NCI-H1694 (cell line): ENCODE data around the gene EIF4G1.
"Not testable (repeated sequence)": the region's sequence is repeated elsewhere in the genome, so short reads cannot be mapped to it uniquely, and the experiment has no call there.

Experiments used
- DNase-seq: peaks from one replicate; lab custom pipeline; 2025; lab: John Stamatoyannopoulos, UW

Gene EIF4G1, protein sequence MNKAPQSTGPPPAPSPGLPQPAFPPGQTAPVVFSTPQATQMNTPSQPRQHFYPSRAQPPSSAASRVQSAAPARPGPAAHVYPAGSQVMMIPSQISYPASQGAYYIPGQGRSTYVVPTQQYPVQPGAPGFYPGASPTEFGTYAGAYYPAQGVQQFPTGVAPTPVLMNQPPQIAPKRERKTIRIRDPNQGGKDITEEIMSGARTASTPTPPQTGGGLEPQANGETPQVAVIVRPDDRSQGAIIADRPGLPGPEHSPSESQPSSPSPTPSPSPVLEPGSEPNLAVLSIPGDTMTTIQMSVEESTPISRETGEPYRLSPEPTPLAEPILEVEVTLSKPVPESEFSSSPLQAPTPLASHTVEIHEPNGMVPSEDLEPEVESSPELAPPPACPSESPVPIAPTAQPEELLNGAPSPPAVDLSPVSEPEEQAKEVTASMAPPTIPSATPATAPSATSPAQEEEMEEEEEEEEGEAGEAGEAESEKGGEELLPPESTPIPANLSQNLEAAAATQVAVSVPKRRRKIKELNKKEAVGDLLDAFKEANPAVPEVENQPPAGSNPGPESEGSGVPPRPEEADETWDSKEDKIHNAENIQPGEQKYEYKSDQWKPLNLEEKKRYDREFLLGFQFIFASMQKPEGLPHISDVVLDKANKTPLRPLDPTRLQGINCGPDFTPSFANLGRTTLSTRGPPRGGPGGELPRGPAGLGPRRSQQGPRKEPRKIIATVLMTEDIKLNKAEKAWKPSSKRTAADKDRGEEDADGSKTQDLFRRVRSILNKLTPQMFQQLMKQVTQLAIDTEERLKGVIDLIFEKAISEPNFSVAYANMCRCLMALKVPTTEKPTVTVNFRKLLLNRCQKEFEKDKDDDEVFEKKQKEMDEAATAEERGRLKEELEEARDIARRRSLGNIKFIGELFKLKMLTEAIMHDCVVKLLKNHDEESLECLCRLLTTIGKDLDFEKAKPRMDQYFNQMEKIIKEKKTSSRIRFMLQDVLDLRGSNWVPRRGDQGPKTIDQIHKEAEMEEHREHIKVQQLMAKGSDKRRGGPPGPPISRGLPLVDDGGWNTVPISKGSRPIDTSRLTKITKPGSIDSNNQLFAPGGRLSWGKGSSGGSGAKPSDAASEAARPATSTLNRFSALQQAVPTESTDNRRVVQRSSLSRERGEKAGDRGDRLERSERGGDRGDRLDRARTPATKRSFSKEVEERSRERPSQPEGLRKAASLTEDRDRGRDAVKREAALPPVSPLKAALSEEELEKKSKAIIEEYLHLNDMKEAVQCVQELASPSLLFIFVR (N-terminal part only)

GRCh38 chr3:184314363-184314699, at the start of gene EIF4G1:
Gene EIF4G1 (plus strand): TSS chr3:184314606. CDS start chr3:184315797, 1,191 bp downstream.
- DNase-seq, result peak; percentile 77

DNA sequence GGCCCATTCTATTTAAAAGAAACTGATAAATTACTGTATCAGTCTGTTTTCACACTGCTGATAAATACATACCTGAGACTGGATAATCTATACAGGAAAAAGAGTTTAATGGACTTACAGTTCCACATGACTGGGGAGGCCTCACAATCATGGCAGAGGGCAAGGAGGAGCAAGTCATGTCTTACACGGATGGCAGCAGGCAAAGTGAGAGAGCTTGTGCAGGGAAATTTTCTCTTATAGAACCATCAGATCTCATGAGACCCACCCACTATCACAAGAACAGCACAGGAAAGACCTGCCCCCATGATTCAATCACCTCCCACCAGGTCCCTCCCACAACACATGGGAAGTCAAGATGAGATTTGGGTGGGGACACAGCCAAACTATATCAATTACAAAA, 47.2 kb upstream of the EIF4G1 start:
- DNase-seq, result not testable (repeated sequence)

GRCh38 chr3:184272269-184272668, 42.1 kb upstream of the EIF4G1 start:
- no peak for DNase-seq

GRCh38 chr3:184275381-184275701, 39.1 kb upstream of the EIF4G1 start:
- DNase-seq, result no peak

DNA sequence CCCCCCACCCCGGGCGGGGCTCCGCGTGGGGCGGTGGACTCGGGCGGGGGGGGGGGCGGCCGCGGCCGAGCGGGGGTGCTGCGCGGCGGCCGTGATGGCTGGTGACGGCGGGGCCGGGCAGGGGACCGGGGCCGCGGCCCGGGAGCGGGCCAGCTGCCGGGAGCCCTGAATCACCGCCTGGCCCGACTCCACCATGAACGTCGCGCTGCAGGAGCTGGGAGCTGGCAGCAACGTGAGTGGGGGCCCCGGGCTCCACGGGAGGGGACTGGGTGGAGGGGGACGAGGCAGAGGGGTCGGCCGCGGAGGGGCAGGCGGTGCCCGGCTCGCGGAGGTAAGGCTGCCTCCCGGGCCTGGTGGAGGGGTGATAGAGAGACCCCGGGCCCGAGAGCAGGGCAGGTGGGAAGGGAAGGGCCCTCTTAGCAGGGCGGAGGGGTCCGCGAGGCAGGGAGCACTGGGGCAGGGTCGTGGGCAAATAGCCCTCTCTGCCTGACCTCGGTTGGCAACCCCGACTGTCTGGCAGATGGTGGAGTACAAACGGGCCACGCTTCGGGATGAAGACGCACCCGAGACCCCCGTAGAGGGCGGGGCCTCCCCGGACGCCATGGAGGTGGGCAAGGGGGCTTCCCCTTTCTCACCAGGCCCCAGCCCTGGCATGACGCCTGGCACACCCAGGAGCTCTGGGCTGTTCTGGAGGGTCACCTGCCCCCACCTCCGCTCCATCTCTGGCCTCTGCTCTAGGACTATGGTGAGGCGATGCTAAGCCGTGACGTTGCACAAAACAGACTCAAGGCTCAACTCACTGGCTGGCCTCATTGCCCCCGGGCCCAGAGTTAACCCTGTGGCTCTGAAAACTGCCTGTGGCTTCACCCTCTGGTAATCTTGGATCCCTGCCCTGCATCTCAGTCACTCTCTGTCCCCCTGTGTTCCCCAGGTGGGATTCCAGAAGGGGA, 38.2 kb upstream of the EIF4G1 start, which contains the start of gene ECE2:
Gene ECE2 (plus strand): TSS at position 62 of the 950 bp plus-strand sequence. CDS start 132 bp downstream, at position 194.
- no peak for DNase-seq

- no peak for DNase-seq
Observed at GRCh38 chr3:184277366-184277765, 37.0 kb upstream of the EIF4G1 start.

DNA sequence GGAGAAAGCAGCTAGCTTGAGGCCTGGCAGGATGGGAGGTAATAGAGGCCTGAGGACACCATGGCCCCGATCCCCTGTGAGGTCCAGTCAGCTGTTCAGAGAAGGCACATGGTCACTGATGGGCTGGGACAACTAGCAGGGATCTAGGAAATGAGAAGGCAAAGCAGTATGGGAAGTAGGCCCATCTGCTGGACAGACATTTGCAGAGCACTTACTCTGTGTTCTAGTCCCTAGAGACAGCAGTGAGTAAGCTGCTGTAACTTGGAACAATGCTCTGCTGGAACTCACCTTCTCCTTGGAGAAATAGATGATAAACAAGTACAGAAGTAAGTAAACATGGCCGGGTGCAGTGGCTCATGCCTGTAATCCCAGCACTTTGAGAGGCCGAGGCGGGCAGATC, 31.5 kb upstream of the EIF4G1 start:
- no peak for DNase-seq

- DNase-seq, result no peak
Observed at GRCh38 chr3:184283681-184284080, 30.7 kb upstream of the EIF4G1 start.

GRCh38 chr3:184284696-184285095, 29.7 kb upstream of the EIF4G1 start:
- DNase-seq, result peak; percentile 90

DNA sequence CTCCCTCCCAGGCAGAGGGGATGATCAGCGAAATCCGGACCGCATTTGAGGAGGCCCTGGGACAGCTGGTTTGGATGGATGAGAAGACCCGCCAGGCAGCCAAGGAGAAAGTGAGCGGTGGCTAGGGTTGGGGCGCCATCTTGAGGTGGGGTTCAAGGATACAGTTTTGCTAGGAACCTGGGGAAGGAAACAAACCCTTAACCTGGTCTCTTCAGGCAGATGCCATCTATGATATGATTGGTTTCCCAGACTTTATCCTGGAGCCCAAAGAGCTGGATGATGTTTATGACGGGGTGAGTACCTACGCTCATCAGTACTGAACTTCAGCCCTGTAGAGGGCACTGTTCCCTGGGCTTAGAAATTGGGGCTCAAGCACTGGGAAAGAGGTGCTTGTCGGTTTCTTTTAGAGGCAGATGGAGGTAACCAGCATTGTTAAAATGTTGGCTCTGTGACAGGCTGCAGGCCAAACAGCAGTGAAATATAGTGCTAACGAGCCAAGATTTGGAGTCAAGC, 24.9 kb upstream of the EIF4G1 start:
- peak; percentile 84 for DNase-seq

DNA sequence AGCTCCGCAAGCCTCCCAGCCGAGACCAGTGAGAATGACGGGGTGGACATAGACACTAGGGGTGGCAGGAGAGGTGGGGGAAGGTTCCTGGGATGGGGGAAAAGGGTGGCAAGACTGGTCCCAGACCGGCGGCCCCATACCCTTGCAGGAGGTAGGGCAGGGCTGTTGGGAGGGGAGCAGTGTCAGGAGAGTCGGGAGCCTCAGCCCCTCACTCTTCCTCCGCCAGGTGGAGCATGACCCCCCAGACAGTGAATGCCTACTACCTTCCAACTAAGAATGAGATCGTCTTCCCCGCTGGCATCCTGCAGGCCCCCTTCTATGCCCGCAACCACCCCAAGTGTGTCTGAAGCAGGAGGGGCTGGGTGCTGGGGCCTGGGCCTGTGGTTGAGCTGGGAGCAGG, 24.1 kb upstream of the EIF4G1 start:
- DNase-seq, result no peak

DNA sequence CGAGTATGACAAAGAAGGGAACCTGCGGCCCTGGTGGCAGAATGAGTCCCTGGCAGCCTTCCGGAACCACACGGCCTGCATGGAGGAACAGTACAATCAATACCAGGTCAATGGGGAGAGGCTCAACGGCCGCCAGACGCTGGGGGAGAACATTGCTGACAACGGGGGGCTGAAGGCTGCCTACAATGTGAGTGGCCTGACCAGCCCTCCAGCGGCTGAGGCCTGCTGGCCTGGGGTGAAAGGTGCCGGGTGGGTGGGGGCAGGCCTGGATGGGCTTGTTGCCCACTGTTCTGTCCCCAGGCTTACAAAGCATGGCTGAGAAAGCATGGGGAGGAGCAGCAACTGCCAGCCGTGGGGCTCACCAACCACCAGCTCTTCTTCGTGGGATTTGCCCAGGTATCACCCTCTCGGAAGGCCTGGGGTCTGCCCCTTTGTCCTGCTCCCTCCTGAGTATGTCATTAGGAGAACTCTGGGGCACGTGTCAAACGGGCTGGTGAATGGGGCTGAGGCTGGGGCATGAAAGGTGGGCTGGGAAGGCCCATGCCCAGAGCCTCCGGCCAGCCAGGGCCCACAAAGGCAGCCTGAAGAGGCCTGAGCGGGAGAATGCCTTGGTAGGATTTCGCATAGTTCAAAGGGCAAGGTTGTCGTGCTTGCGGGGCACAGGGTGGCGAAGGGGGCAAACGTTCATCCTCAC, 23.2 kb upstream of the EIF4G1 start:
- DNase-seq, result no peak

DNA sequence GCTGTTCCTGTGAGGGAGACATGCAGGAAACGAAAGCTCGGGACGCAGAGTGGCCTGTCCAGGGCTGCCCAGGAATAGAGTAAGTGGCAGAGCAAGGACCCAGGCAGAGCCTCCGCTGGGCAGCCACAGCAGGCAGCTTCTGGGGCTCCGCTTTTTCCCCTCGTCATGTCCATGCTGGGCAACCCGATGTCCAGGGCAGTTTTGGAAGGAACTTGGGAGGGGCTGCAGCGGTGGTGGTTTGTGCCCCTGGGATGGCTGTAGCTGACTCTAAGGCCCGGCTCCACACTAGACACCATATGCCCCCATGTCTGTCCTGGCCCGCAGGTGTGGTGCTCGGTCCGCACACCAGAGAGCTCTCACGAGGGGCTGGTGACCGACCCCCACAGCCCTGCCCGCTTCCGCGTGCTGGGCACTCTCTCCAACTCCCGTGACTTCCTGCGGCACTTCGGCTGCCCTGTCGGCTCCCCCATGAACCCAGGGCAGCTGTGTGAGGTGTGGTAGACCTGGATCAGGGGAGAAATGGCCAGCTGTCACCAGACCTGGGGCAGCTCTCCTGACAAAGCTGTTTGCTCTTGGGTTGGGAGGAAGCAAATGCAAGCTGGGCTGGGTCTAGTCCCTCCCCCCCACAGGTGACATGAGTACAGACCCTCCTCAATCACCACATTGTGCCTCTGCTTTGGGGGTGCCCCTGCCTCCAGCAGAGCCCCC, 22.5 kb upstream of the EIF4G1 start:
- no peak for DNase-seq

GRCh38 chr3:184295771-184296170, 18.6 kb upstream of the EIF4G1 start:
- no peak for DNase-seq

GRCh38 chr3:184296616-184297015, 17.8 kb upstream of the EIF4G1 start:
- DNase-seq, result no peak

DNA sequence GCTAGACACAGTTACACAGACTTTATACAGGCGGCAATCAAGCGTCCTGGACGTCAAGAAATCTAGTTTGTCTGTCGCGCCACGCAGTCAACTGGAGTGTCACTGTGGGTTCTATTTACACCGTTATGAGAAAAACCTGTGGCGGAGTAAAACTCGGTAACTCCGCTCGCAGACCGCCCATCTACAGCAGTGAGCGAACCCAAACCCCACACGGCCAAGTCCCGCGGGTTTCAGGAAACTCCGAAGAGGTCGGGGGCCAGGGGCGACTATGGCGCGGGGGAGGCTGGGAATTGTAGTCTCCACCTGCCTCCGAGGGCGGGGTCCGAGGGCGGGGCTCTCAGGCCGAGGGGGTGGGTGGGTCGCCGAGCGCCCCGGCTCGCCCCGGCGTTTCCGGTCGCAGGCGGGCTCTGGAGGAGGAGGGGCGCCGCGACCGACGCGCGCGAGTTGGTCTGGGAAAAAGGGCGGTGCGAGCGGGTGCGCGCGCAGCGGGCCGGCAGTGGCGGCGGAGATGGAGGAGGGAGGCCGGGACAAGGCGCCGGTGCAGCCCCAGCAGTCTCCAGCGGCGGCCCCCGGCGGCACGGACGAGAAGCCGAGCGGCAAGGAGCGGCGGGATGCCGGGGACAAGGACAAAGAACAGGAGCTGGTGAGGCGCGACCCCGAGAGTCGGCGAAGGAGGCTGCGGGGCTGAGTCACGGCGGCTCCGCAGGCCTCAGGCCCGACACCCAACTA, 15.5 kb upstream of the EIF4G1 start, which contains the start of gene PSMD2:
Gene PSMD2 (plus strand): TSS at position 483 of the 729 bp plus-strand sequence. CDS start 26 bp downstream, at position 509.
- peak; percentile 95 for DNase-seq

- DNase-seq, result no peak
Observed at GRCh38 chr3:184299488-184300377, 14.7 kb upstream of the EIF4G1 start.

- no peak for DNase-seq
Observed at GRCh38 chr3:184300378-184300720, 14.1 kb upstream of the EIF4G1 start.
